Right ventricle myocardium inferior (tissue), 1 donor: Measurements from ENCODE around the gene TRIM42. TPM values are rescaled to one million over a fixed set of nuclear protein-coding genes. Genes with fewer than 3 reads are reported as not detected.

Experiments
- ATAC-seq: fragments of 200-7000 bp; cut with Tn5 transposase; one replicate; pipeline ENCODE4 v1.9.1; 2020; ENCODE audit warnings: mild to moderate bottlenecking, moderate library complexity
- DNase-seq: peaks from one replicate; pipeline ENCODE4 v3.0.0; 2021; ENCODE audit errors: missing footprints
- intact Hi-C: fragments of 100-400 bp; cut with DNase I; formaldehyde crosslinking; loops from one replicate; pipeline ENCODE4 v1.11.0; 2022
- total RNA-seq: library from RNA; stranded (reverse); fragmentation: NEBNext Ultra II Directional; extraction: Animal tissue kit (Norgen Biotek cat#: 25700); gene quantifications from one replicate; pipeline ENCODE4 v1.2.1, GENCODE V29; 2021
- donor health status: DM: no; HTN: yes; CAD: no; lungs with severe emphysema.

The TRIM42 gene
- total RNA-seq, 1 donor from 2014 or later: not detected

GRCh38 chr3:140748903-140749302 is 71.0 kb downstream of the TRIM42 start:
- ATAC-seq (no peak), DNase-seq (no peak)
- intact Hi-C loops: no loop called here
